NCI-H1417 treated with DMSO at 0.1 percent for 48 hours (cell line): ENCODE data around the gene SMAD5.

Source experiments
- DNase-seq: peaks from one replicate; lab custom pipeline; 2025; lab: John Stamatoyannopoulos, UW

The SMAD5 gene

DNA sequence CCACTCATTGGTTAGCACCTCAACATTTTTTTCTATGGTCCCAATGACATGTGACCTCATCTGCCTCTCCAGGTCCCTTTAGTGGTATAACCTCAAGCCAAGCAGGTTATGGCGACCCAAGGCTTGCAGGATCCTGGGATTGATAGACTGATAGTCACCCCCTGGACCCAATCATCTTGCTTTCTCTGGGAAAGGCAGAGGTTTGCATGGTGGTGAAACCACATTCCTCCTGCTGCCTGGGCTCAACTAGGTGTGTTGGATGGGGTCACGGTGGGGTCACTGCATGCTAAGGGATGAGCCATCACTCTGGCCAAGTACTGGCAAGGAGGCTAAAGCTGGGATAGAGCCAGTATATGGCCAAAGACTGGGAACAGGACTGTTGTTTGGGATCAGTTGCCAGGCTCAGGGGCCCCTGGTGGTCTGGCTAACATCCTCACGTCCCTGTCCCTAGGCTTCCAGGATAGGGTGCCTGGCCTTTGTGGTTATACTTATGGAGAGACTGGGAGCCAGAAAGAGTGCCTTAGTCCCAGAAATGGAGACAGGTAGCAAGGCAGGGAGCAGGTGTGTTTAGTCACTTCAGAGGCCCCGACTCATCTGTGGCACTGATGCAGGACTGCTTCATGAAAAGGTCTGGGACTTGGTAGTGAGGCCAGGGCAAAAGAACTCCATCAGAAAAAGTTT, 65.0 kb downstream of the SMAD5 start:
- DNase-seq, result no peak

DNA sequence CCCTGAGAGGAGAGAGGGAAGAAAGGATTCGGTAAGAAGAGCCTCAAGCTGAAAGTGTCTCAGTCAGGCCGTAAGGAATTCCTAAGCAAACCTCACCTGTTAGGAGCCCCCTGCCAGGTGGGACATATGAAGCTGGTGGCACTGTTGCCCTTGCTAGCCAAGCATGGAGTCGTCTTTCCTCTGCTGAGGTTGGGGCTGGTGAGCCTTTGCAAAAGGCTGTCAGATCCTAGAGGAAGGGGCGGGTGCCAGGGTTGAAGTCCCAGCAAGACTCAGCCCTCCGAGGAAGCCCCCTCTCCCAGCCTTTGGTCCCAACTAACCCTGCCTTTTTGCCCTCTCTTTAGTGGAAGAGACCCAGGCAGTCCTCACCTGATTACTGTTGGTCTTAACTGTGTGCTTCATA, 65.8 kb downstream of the SMAD5 start:
- no peak for DNase-seq

DNA sequence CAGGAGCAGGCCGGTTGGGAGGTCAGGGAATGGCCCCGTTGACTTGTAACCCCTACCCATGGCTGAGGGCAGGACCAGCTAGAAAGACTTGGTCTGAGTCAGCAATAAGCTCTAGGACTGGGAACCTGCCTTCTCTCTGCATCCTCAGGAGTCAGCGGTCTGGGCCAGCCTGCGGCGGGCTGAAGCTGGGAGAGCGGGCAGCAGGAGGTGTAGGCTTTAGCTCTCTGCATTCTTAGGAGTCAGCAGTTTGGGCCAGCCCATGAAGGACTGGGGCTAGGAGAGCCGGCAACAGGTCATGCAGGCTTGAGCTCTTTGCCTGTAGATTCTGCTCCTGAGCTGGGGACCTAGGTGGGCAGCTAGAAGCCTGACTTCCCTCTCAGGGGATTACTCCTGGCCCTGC, 66.8 kb downstream of the SMAD5 start:
- no peak for DNase-seq

DNA sequence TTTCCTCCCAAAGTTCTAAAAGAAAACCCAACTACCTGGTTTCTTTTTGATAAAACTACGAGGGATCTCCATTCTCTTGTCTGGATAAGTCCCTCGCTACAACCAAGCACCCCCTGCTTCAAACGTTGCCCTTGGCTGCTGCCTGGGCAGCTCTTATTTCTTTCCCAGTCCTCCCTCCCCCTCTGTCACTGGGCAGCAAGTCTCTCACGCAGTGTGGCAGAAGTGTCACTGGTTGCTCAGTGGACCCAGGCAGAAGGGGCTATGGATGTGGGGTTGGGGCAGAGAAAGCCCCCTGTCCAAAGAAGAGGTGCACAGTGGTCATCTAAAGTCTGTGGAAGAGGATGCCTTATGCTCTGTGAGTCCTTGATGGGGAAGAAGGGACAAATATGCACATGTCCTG, 67.5 kb downstream of the SMAD5 start:
- no peak for DNase-seq

DNA sequence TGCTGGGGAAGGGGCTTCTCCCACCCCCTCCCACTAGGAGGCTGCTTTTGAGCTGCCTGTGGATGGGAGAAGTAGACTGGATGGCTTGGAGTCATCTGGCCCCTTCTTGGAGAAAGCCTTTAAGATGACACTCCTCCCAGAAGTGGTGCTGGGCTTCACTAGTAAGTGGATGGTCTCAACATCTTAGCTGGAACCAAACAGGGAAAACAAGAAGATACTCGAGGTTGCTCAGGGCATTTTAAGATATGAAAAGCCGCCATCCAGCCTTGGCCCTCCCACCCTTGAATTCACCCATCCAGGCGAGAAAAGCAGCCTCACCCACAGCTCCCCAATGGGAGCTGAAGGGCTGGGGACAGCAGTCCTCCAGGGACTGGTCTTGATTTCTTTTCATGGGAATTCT, 68.1 kb downstream of the SMAD5 start:
- no peak for DNase-seq

DNA sequence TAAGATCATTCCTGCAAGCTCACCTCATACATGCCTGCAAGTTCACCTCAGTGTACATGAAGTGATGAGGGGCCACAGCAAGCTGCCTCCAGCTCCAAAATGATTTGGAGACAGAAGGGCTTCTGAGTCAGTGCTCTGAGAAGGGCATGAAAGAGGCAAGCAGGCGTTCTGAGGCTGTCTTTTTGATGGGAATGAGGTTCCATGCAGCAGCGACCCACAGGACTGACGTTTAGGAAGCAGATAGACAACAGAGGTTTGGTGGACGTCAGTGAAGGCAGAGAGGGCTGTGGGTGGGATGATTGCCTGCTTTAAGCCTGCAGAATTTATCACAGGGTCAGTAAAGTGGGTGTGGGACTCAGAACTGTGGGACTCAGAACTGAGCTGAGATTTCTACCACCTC, 69.2 kb downstream of the SMAD5 start:
- no peak for DNase-seq

DNA sequence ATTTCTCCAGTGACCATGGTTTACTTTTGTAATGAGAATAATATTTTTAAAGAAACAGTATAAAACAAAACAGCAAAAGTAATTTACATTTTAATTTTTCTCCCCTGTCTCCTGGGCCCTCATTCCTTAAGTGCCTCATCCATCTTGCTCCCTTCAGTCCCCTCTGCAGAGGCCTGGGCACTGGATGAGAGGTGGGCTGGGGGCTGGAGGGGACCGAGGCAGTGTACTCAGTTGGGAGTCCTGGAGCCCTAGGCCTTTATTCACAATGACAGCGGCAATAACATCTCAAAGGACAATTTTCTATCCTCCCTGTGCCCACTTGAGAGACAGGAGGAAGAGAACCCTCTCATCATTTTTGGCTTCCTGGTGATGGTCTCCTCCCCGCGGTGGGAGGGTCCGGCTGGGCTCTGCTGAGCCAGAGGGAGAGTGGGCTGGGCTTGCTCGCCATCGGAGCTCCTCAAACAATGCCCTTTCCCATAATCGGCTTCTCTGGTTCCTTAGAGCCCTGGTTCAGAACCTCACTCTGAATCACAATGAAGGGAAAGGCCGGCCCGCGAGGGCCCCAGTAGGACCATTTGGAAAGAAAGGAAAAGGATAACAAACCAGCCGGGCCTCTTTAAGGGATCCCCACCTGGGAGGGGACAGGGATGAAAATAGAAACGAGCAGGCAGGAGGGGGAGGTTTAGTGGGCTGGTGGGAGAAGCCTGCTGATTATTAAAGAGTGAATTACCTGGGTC, 70.0 kb downstream of the SMAD5 start:
- DNase-seq, result no peak

DNA sequence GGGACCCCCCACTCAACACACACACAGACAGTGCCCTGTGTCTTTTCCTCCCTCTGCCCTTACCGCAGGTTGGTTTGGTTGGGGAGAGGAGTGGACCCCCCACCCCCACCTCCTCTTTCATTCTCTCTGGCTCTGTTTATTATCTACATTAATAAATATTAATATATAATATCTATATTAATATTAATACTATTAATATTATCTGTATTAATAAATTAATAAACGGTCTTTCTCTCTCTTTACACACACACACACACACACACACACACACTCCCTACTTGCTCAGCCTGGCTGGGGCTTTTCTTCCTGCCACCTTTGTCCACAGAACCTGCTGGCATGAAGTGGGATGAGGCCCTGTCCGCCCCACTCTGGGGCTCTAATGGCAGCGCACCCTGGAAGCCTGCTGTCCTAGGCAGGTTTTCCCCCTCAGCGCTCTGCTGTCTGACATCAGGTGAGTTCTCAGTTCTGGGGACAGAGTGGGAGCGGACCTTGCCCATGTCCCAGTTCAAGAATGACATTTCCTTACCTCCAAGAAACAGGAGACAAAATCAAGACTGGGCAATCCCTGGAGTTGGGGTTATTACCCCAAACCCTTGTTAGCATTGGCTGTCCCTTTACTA, 70.8 kb downstream of the SMAD5 start:
- DNase-seq, result no peak

DNA sequence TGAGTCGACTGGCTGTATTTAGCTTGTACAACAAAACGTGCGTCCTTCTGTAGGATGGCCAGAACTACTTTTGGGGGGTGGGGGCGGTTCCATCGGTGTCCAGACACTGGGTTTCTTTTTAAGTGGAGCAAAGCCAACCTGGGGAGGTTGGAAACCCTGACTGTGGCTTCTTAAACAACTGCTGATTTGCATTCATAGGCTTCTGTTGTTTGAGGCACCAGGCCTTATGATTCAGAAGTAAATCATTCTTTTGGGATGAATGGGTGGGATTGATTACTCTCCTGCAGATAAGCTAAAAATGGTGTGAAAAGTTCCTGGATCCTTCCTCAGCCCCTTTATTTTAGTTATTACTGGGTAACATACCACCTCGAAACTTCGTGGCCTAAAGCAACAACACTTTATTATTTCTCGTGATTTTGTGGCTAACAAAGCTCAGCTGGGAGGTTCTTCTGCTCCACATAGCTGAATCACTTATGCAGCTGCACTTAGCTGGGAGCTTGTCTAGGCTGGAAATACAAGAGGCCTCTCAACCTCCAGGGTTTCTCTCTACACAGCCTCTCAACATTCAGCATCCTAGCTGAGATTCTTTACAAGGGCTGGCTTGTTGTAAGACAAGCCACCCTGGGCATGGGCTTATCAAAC, 72.5 kb downstream of the SMAD5 start:
- DNase-seq, result no peak

DNA sequence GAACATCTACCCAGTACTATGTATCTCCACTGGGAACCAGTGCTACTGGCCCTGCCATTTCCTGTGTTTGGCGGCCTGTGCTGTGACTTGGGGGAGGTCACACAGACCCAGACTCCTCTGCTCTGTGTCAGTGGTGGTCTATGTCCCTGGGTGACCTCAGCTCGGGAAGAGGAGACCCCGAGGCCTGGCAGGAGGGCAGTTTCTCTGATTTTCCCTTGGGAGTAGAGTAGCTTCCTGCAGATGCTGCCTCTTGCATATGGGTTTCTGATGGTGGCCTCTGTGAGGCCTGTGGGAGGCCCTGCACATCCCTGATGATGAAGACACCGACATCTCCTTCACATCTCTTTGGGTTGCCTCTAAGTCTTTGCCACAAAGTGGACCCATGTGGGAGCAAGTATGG, 73.3 kb downstream of the SMAD5 start:
- no peak for DNase-seq

DNA sequence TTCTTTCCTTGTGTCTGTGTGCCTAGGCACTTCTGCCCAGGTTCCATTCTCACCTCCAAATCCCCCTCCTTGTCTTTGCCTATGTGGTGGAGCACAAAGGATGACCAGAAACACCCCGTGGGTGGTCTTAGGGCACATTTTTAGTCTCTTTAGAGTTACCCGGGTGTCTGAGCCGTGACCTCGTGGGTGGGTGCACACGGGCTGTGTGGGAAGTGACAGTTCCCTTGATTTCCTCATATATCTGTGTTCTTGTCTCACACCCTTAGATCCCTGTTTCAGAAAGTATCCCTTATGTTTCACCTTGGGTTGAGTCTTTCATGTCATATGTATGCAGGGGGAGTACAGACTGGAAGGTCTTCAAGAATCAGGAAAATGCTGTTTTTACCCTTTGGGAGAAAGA, 73.7 kb downstream of the SMAD5 start:
- no peak for DNase-seq

DNA sequence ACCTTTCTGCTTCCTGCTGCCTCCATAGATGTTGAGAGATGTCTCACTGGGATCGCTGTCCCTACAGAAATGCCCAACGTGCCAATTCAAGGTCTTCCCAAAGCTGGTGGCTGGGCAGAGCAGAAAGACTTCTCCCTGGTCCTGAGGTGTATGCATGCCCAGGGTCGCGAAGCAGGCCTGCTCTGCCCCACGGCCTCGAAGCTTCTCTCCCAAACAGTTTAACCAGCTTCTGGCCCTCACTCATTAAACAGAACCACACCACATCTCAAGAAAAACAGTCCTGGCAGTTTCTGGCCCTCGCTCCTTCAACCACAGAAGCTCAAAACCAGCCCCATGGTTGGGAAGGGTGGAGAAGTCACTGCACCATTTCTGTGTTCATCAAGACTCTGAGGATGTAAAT, 75.0 kb downstream of the SMAD5 start:
- no peak for DNase-seq

DNA sequence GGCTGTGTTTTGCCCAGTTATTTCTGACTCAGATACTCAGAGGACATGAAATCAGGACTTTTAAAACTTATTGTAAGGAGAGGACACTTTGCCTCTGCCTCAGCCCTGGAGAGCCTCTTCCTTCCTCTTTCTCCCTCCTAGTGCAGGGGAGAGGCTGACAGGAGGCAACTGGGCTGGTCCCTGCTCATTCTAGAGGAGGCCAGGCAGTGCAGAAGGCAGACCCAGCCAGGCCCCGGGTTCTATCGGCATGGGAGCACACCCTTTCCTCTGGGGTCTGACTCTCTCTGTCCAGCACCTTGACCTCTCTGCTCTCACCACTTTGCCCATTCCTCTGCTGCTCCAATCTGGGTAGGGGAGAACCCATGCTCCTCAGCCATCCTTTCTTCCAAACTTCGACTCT, 76.3 kb downstream of the SMAD5 start:
- no peak for DNase-seq

DNA sequence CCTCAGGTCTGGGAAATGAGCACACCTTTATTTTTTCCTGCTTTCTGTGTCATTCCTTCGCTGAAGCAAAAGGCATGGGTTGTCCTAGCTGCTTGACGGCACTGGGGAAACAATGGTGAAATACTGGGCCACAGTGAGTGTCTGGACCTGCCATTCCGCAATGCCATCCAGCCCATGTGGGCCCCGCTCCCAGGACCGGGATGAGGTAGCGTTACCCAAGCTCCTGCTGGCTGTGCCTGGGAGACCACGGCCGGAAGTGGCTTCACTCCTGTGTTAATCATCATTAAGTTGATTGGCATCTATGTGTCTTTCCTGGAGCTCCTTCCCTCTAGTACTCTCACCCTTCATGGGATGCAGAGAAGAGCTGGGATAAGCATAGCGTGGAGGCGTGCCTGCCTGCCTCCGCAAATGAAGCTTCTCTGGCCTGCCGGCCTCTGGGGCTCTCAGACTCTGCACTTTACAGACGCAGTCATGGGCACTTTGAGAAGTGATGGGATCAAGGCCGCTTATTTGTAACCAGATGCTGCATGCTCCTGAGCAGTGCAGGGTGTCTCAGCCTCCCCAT, 76.8 kb downstream of the SMAD5 start:
- DNase-seq, result no peak

DNA sequence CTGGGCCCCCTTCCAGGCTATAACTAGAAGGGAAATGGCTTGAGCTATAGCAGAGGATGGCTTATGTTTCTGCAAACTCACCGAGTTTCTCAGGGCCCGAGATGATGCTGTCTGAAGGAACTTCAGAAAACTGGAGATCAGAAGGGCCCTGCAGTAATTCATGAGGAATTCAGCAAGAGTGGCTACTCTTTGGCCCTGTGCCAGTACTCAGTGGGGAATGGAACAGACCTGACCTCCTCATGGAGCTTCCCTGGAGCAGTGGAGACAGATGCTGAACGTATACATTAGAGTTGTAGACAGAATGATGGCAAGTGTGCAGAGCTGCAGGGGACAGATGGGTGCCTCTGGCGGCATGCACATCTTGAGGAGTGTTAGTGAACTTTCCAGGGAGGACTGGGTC, 77.6 kb downstream of the SMAD5 start:
- DNase-seq, result no peak

DNA sequence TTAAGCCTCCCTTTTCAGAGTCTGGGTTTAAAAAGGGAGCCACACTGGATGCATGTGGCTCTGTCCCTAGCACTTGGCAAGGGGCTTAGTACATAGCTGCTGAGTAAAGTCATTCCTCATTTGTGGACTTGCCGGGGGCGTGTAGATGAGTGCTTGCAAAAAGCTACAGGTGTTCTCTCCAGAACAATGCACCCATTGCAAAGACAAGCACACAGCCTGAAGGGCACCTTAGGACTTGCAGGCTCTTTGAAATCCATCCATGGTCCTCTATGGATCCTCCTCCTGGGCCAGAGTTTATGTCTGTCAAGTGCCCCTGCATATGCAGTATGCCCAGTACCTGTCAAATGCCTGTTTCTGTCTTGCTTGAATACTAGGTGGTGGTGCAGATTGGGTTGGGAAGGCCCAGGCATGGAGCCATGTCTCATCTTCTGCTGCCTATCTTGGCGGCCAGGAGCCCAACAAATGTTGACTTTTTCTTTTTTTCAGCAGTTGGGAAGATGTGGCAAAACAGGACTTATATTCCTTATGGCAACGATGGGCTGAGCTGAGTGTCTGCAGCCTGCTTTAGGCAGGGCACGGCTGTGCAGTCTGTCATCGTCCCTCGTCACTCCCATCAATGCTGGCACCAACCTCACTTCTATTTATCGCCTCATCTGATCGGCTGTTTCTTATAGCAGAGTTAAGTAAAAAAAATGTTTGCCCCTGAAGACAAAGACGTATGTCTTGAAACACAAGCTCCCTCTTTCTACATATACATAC, 78.8 kb downstream of the SMAD5 start:
- DNase-seq, result no peak

DNA sequence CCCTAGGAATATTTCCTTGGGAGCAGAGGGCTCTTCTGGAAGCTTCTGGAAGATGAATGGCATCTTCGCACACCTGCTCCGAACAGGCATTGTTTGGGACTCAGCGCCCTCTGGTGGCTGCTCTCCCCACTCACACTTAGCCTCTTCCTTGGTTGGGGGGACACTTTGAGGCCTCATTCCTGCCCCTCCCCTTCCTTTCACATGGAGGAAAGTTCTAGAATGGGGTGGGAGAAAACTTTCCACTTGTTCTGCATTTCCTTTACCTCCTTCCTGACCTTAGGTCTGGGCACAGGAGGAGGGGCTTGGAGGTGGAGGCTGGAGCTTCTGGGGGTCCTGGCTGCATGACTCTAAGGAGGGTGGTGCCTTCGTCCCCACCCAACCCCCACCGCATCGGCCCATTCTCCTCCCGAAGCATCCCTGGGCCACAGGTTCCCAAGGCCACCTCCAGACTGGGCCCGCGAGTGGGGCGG, 79.6 kb downstream of the SMAD5 start:
- no peak for DNase-seq

DNA sequence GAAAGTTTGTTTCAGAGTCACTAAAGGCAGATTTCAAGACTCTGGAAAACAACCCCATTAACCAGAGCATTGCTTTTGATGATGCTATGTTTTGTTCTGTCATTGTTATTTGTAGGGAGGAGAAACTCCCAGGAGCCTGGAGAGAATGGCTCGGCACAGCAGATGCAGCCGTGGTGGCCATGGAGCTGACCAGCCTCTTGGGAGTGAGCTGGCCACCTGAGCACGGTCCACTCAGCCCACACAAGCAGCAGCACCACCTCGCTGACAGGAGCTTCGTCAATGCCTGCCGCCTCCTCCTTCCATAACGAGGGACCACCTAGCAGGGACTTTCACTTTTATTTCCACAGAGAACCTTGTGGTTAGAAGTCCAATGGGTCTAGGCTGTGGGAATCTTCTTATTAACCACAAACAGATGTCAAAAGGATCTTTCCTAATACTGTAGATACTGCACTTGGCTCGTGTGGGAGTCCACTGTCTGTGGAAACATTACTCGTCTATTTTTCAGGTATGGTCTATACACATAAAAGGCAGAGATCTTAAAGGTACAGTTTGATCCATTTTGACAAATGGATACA, 81.4 kb downstream of the SMAD5 start:
- no peak for DNase-seq

DNA sequence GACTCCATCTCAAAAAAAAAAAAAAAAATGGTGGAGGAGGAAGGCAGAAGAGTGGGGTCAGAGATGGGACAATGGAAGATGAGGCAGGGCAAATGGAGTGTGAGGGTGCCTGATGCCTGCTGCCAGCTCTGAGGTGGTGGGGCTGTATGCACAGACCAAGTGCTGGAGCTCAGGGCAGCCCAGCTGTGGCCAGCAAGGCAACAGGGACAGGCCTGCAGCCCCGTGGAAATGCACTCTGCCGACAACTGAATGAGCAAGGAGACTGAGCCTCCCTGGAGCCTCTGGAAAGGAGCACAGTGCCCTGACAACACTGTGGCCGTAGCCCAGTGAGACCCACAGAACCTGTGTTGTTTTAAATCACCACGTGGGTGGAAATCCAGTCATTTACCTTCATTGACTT, 83.2 kb downstream of the SMAD5 start:
- no peak for DNase-seq

DNA sequence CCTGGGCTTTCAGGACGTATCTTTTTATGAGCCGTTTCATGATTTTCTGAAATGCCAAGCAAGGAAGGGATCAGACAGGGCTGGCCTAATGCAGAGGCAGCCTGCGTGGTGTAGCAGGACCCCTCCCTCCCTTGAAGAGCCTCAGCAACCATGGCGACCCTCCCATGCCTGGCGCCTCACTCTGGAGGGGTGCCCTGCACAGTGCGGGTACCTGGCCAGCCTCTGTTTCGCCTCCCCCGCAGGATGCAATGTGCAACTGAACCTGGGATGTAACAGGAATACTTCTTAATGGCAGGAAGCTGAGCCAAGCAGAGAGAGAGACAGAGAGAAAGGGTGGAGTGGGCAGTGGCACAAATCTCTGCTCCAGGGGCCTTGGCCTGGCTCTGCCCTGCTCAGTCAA, 83.6 kb downstream of the SMAD5 start:
- DNase-seq, result no peak

DNA sequence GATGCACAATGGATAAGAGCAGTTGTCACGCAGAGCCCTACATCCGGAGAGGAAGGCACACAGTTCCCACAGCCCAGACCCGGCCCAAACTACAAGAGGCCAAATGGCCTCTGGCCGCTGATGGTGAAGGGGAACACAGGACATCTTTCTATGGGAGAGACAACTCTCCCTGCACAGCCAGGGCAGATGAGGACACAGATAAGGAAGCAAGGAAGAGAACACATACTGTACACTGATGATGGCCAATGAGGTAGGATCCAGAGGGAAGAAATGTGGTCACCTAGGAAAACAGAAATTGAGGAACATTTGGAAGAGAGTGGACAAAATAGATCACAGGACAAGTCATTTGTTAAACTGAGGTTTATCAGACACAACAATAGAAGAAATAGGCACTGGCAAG, 88.7 kb downstream of the SMAD5 start:
- no peak for DNase-seq
